ENCODE results near the gene NTMT1. TPM values are rescaled to one million over a fixed set of nuclear protein-coding genes. Genes with fewer than 3 reads are reported as not detected.

Gene NTMT1
- total RNA-seq, 1 donor from 2014 or later = 62.6 TPM

GRCh38 chr9:129581505-129582189, 44.3 kb upstream of the NTMT1 start:
- no peak overlapping the region for H3K27ac Mint-ChIP-seq (ENCODE audit: unreplicated experiment)
- no peak for DNase-seq
- peaks cover 7% of the 10 kb centered on the region for H3K4me1 Mint-ChIP-seq (ENCODE audit: low read depth, unreplicated experiment)
- H3K9me3 Mint-ChIP-seq (ENCODE audit: unreplicated experiment) = peaks cover 1% of the 10 kb centered on the region
- TF ChIP-seq CTCF (IDR thresholded peaks at IDR 0.05; ENCODE audit: partially characterized antibody, unreplicated experiment) = no peak
- no peak overlapping the region for H3K4me3 Mint-ChIP-seq (ENCODE audit: unreplicated experiment)
- peaks cover 5% of the 10 kb centered on the region for H3K27me3 Mint-ChIP-seq (ENCODE audit: unreplicated experiment)
- no peaks in the 10 kb centered on the region for H3K36me3 Mint-ChIP-seq (ENCODE audit: unreplicated experiment)

- H3K4me3 Mint-ChIP-seq (ENCODE audit: unreplicated experiment) = no peak overlapping the region
Observed at GRCh38 chr9:129582855-129583254, 43.1 kb upstream of the NTMT1 start.

GRCh38 chr9:129583308-129584038, 42.5 kb upstream of the NTMT1 start:
- Mint-ChIP-seq H3K27me3 (ENCODE audit: unreplicated experiment) (peaks cover 7% of the 10 kb centered on the region), H3K9me3 (ENCODE audit: unreplicated experiment) (peaks cover 5% of the 10 kb centered on the region), H3K4me1 (ENCODE audit: low read depth, unreplicated experiment) (peaks cover 21% of the 10 kb centered on the region), H3K4me3 (ENCODE audit: unreplicated experiment) (no peak overlapping the region), H3K36me3 (ENCODE audit: unreplicated experiment) (no peaks in the 10 kb centered on the region), H3K27ac (ENCODE audit: unreplicated experiment) (no peak overlapping the region)
- TF ChIP-seq CTCF (IDR thresholded peaks at IDR 0.05; ENCODE audit: partially characterized antibody, unreplicated experiment) = no peak
- no peak for DNase-seq

More at GRCh38 chr9:129582855-129583254, 43.1 kb upstream of the NTMT1 start:
- Mint-ChIP-seq H3K36me3 (ENCODE audit: unreplicated experiment) (no peaks in the 10 kb centered on the region), H3K4me1 (ENCODE audit: low read depth, unreplicated experiment) (peaks cover 16% of the 10 kb centered on the region), H3K27ac (ENCODE audit: unreplicated experiment) (no peak overlapping the region), H3K9me3 (ENCODE audit: unreplicated experiment) (peaks cover 5% of the 10 kb centered on the region), H3K27me3 (ENCODE audit: unreplicated experiment) (peaks cover 7% of the 10 kb centered on the region)
- DNase-seq = no peak
- no peak for TF ChIP-seq CTCF (IDR thresholded peaks at IDR 0.05; ENCODE audit: partially characterized antibody, unreplicated experiment)

GRCh38 chr9:129584136-129584535, 41.8 kb upstream of the NTMT1 start:
- H3K27ac Mint-ChIP-seq (ENCODE audit: unreplicated experiment) = peak overlapping the region; percentile 59
- H3K27me3 Mint-ChIP-seq (ENCODE audit: unreplicated experiment) = peaks cover 7% of the 10 kb centered on the region
- H3K4me3 Mint-ChIP-seq (ENCODE audit: unreplicated experiment) = peak overlapping the region; percentile 34
- peaks cover 21% of the 10 kb centered on the region for H3K4me1 Mint-ChIP-seq (ENCODE audit: low read depth, unreplicated experiment)
- H3K36me3 Mint-ChIP-seq (ENCODE audit: unreplicated experiment) = no peaks in the 10 kb centered on the region
- peak; percentile 52 for DNase-seq
- H3K9me3 Mint-ChIP-seq (ENCODE audit: unreplicated experiment) = peaks cover 5% of the 10 kb centered on the region
- TF ChIP-seq CTCF (IDR thresholded peaks at IDR 0.05; ENCODE audit: partially characterized antibody, unreplicated experiment) = no peak

GRCh38 chr9:129585352-129585751, 40.6 kb upstream of the NTMT1 start:
- H3K9me3 Mint-ChIP-seq (ENCODE audit: unreplicated experiment) = peaks cover 5% of the 10 kb centered on the region
- peaks cover 21% of the 10 kb centered on the region for H3K4me1 Mint-ChIP-seq (ENCODE audit: low read depth, unreplicated experiment)
- peaks cover 9% of the 10 kb centered on the region for H3K27me3 Mint-ChIP-seq (ENCODE audit: unreplicated experiment)
- no peak overlapping the region for H3K27ac Mint-ChIP-seq (ENCODE audit: unreplicated experiment)
- no peak for TF ChIP-seq CTCF (IDR thresholded peaks at IDR 0.05; ENCODE audit: partially characterized antibody, unreplicated experiment)
- H3K4me3 Mint-ChIP-seq (ENCODE audit: unreplicated experiment) = no peak overlapping the region
- DNase-seq = no peak
- H3K36me3 Mint-ChIP-seq (ENCODE audit: unreplicated experiment) = no peaks in the 10 kb centered on the region
